Right cardiac atrium (tissue), 5 donors: Measurements from ENCODE around the gene TNFRSF1B. TPM values are rescaled to one million over a fixed set of nuclear protein-coding genes. Genes with fewer than 3 reads are reported as not detected.
A peak's percentile ranks its signal among the peaks of the same experiment; 100 is the strongest.

Experiments used
- ATAC-seq, 2 donors: fragments of 200-7000 bp; cut with Tn5 transposase; one replicate each; pipeline versions ENCODE4 v1.8.0 to v1.9.1; 2020; ENCODE audit warnings: moderate library complexity in 2 of 2, mild to moderate bottlenecking in 1 of 2
- DNase-seq, 3 donors: peaks; one replicate each; pipeline ENCODE4 v3.0.0-alpha.2; 2020
- H3K27ac ChIP-seq: one replicate; pipeline ENCODE4 v1.5.1; 2013; ENCODE audit warnings: mild to moderate bottlenecking, low read length, control low read depth, moderate library complexity
- H3K27me3 ChIP-seq: one replicate; pipeline ENCODE4 v1.6.1; 2013; ENCODE audit not compliant: control insufficient read depth, insufficient read depth
- H3K4me1 ChIP-seq: one replicate; pipeline ENCODE4 v1.6.1; 2013; ENCODE audit warnings: low read length; ENCODE audit not compliant: control insufficient read depth, insufficient read depth
- H3K4me3 ChIP-seq: one replicate; pipeline ENCODE4 v1.5.1; 2013; ENCODE audit warnings: low read length, control low read depth
- H3K9me3 ChIP-seq: one replicate; pipeline ENCODE4 v1.6.1; 2013; ENCODE audit warnings: low read length; ENCODE audit not compliant: control insufficient read depth
- WGBS: extraction: QIAGEN DNeasy Blood & Tissue Kit; methylation state at CpG from one replicate; pipeline ENCODE4 v1.1.7; 2013; 5-methylcytosine and 5-hydroxymethylcytosine counted together
- intact Hi-C, 4 donors: fragments of 100-400 bp; cut with DNase I; formaldehyde crosslinking; loops; one replicate each; pipeline versions ENCODE4 v1.11.0 to v1.14.0; 2022 to 2023
- polyA plus RNA-seq: library from polyadenylated mRNA; stranded (reverse); fragments of 200-250 nt; gene quantifications from one replicate; pipeline ENCODE4 v1.2.3, GENCODE V29; 2013
- total RNA-seq, 4 donors: library from RNA; stranded (reverse); fragmentation: NEBNext Ultra II Directional; extraction: Animal tissue kit (Norgen Biotek cat#: 25700); gene quantifications; one replicate each; pipeline ENCODE4 v1.2.1, GENCODE V29; 2021
- donor health status: healthy with polysubstance abuse.
- donor health status: DM: no; HTN: yes; CAD: no.
- donor health status: DM: no; HTN: no; CAD: no.
- donor health status: DM: no; HTN: yes; CAD: no; lungs with severe emphysema.
- donor health status: DM: yes; HTN: yes; CAD: no.

The TNFRSF1B gene
- total and polyA plus RNA-seq, 5 donors: 11.6 to 25.4 (median 18.5) TPM

DNA sequence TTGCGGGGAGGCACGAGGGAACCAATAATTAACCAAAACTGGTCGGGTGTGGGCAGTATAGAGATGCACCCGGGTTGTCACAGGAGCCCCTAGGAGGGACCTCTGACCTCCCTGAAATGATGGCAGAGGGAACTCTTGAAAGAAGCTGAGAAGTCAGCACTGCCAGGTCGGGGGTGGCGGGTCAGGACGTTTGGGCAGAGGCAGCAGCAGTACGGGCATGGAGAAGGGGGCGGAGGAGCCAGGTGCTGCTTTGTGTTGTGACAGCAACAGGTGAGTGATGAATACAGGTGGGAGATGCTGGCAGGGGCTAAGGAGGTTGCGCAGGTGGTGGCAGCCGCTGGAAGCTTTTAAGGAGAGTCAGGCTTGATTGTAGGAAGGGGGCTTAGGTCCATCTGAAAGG lies 11.7 kb downstream of the TNFRSF1B start:
- no peak for ATAC-seq

DNA sequence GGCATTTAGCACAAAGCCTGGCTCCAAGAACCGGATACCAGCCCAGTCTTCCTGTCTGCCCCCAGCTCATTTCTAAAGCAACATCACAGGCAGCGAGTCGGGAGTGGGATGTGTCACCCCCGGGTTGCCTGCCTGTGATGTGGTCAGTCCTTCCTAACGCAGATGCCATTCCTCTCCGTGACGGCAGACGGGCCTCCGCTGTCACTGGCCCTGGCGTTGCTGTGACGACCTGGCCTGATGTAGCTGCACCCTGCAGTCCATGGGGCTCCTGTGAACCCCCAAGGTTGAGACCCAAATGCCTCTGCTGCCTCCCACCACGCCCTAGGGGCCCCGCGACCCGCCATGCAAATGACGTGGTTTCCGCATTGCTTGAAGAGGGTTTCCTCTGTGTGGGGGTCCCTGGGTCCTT lies 12.3 kb downstream of the TNFRSF1B start:
- Histone ChIP-seq H3K4me1 (peaks cover 15% of the 10 kb centered on the region), H3K4me3 (no peak overlapping the region), H3K27ac (peak overlapping the region; percentile 6), H3K9me3 (no peaks in the 10 kb centered on the region), H3K27me3 (no peaks in the 10 kb centered on the region)
- peak in 1 of 2 donors; percentile 8 for ATAC-seq
- 55% methylated on average over 17 of the region's 17 CpGs for WGBS
- peak in 2 of 3 donors; percentile 40 to 67 for DNase-seq
- intact Hi-C loops: no loop called here

More for the DNA sequence above, 11.7 kb downstream of the TNFRSF1B start:
- H3K4me3 ChIP-seq: no peak overlapping the region
- 64% methylated on average over 11 of the region's 11 CpGs for WGBS
- DNase-seq: peak in 1 of 3 donors; percentile 50
- H3K27ac ChIP-seq: peak overlapping the region; percentile 10
- H3K9me3 ChIP-seq: no peaks in the 10 kb centered on the region
- H3K27me3 ChIP-seq: no peaks in the 10 kb centered on the region
- intact Hi-C loops: no loop called here
- peaks cover 18% of the 10 kb centered on the region for H3K4me1 ChIP-seq

DNA sequence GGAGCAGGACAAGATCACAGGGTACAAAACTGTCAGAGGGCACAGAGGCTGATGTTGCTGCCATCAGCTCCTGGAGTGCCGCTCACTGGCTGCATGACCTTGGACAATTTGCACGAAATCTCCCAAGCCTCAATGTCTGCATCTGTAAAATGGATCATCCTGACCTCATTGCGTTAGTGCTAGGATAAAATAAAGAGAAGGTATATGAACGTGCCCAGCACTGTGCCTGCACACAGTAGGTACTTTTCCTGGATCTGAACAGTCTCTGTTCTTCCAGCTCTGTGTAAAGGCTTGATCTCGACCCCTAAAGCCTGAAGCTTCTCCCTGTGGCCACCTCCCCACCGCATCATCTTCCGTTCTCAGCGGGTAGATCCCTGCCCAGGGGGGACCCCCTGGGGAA lies 12.9 kb downstream of the TNFRSF1B start:
- Histone ChIP-seq H3K9me3 (no peaks in the 10 kb centered on the region), H3K27me3 (no peaks in the 10 kb centered on the region), H3K4me1 (peaks cover 16% of the 10 kb centered on the region), H3K4me3 (no peak overlapping the region), H3K27ac (peak overlapping the region; percentile 31)
- ATAC-seq (no peak), DNase-seq (peak in 1 of 3 donors; percentile 28)
- WGBS: 90% methylated on average over 8 of the region's 8 CpGs
- intact Hi-C loops: no loop called here

DNA sequence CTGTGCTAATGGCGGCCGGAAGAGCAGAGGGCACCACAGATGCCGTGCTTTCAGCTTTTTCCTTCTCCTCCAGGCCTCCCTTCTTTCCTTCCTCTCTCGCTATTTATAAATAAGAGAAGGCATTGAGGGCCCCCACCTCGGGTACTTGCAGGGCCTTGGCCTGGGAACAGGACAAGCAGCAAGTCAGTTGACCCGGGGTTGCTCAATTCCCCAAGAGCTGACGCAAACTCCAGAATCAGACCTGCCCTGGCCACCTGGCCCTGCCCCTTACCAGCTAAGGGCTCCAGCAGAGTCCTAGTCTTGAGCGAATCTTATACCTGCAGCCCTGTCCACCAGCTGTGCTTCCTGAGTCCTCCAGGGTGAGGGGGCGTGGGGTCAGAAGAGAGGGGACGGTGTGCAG lies 13.5 kb downstream of the TNFRSF1B start:
- intact Hi-C loops: no loop called here
- 66% methylated on average over 10 of the region's 10 CpGs for WGBS
- no peaks in the 10 kb centered on the region for H3K27me3 ChIP-seq
- DNase-seq (peak; percentile 65 to 83 (median 79)), ATAC-seq (no peak)
- H3K27ac ChIP-seq: no peak overlapping the region
- H3K9me3 ChIP-seq: no peaks in the 10 kb centered on the region
- peaks cover 16% of the 10 kb centered on the region for H3K4me1 ChIP-seq
- no peak overlapping the region for H3K4me3 ChIP-seq

DNA sequence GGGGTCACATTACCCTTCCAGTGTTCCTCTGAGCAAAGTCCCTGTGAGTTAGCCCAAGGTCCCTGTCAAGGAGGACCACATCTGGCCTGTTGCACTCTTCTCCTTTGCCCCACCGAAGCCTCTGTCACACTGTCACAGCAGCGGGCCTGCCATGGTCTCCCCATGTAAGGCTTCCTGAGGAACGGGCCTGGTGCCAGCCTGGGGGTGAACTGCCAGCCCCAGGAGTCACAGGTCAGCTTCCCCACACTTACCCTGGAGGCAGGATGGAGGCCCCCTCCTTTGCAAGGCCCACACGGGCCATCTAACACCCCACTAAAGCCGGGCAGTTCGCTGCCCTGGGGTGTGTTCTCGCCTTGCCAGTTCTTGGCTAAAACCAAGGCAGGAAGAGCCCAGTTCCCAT lies 14.1 kb downstream of the TNFRSF1B start:
- Histone ChIP-seq H3K27me3 (no peaks in the 10 kb centered on the region), H3K9me3 (no peaks in the 10 kb centered on the region), H3K27ac (peak overlapping the region; percentile 40), H3K4me1 (peaks cover 18% of the 10 kb centered on the region), H3K4me3 (no peak overlapping the region)
- intact Hi-C loops: no loop called here
- WGBS: 78% methylated on average over 7 of the region's 7 CpGs
- DNase-seq (peak in 1 of 3 donors; percentile 59), ATAC-seq (no peak)

DNA sequence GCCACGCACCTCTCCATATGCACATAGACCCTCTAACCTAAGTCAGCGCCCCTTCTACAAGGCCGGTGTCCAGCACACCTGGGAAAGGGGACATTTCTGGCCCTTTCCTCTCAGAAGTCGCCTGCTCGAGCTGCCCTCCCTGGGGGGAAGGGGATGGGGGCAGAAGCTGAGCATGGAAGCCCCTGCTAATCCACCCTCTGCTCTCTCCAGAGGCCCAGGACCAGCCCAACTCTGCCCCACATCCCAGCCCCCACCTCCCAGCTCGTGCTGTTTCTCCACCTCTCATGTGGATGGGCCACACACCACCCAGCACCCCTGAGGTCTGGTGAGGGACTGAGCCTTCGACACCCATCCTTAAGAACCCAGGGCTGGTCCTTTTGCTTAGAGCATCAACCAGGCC lies 14.8 kb downstream of the TNFRSF1B start:
- Histone ChIP-seq H3K4me1 (peaks cover 25% of the 10 kb centered on the region), H3K9me3 (no peaks in the 10 kb centered on the region), H3K4me3 (no peak overlapping the region), H3K27me3 (no peaks in the 10 kb centered on the region), H3K27ac (peak overlapping the region; percentile 5)
- DNase-seq: no peak
- WGBS: 91% methylated on average over 7 of the region's 7 CpGs
- intact Hi-C loops: no loop called here
- ATAC-seq: no peak

DNA sequence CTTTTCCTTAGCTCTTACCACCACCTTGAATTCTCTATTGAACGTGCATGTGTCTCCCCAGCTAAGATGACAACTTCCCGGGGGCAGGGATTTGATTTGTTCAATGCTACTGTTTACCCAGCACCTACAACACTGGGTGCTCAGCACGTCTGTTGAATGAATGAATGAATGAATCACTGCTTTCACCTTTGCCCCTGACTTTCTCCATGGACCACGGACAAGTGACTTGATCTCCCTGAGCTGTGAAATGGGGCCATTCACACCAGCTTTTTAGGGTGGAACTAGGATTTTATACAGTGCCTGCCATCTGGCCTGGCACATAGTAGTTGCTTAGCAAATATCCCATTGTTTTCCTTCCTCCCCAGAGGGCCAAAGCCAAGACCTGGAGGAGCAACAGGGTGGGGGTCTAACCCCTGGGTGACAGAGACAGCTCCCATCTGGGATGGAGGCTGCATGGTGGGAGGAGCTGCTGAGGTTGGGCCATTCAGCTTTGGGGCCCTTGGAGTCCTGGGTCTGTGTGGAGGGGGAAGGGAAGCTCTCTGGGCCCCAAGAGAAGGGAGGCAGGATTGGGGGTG lies 15.7 kb downstream of the TNFRSF1B start:
- 61% methylated on average over 4 of the region's 4 CpGs for WGBS
- intact Hi-C loops: no loop called here

DNA sequence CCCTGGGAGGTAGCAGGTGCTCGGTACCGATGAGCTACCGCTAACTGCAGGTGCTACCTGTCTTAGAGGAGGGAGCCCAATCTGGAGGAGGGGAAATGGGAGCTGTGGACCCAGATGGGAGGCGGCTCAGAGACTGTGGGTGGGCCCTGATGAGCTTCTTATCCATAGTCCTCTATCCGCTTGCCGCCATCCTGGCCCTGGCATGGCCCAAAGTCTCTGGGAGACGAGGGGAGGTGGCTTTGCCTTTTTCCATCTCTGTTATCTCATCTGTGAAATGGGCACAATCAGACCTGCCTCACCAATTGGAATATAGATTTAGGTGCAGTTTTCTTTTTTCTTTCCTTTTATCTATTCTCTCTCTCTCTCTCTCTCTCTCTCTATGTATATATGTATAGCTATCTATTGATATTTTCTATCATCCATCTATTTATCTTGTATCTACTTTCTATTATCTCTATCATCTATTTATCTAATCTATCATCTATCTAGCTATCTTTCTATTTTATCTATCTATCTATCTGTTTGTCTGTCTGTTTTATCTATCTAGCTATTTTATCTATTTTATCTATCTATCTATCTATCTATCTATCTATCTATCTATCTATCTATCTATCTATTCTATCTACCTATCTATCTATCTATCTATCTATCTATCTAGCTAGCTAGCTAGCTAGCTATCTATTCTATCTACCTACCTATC lies 16.5 kb downstream of the TNFRSF1B start:
- intact Hi-C loops: no loop called here
- Histone ChIP-seq H3K4me1 (peaks cover 18% of the 10 kb centered on the region), H3K27ac (no peak overlapping the region), H3K9me3 (no peaks in the 10 kb centered on the region), H3K4me3 (no peak overlapping the region), H3K27me3 (no peaks in the 10 kb centered on the region)
- WGBS: 91% methylated on average over 7 of the region's 7 CpGs
- DNase-seq: peak in 1 of 3 donors; percentile 57
- no peak for ATAC-seq

More for the DNA sequence above, 15.7 kb downstream of the TNFRSF1B start:
- DNase-seq (peak in 1 of 3 donors; percentile 22), ATAC-seq (no peak)
- H3K27me3 ChIP-seq: no peaks in the 10 kb centered on the region
- H3K4me1 ChIP-seq: peaks cover 21% of the 10 kb centered on the region
- H3K4me3 ChIP-seq: no peak overlapping the region
- no peaks in the 10 kb centered on the region for H3K9me3 ChIP-seq
- H3K27ac ChIP-seq: no peak overlapping the region

DNA sequence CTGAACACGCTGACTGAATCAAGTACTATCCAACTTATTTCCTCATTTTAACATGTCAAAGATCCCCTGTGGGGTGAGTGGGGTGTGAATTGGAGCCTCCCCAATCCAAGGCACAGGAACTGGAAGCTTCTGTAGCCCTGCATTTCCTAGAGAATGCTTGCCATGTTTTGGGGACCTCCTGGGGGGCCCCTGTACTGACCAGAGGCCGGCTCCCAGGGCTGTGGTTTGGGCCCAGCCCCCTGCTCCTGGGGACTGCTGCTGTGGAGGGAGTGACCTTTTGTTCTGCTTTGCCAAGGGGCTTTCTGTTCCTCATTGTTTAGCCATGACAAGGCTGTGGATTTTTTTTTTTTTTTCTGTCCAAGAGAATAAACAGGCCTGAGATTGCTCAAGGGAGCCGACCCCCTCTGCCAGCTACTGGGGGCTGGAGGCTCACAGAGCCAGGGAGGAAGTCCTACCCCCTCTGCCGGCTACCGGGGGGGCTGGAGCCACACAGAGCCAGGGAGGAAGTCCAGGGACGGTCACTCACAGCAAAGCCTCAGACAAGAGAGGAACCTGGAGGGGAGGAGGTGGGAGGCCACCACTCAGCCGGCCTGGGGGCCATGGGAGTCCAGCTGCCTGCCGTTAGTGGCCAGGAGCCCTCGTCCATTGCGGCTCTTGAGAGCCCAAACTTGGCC lies 17.4 kb downstream of the TNFRSF1B start:
- DNase-seq (peak; percentile 91 to 95 (median 95)), ATAC-seq (peak; percentile 91 to 92)
- Histone ChIP-seq H3K4me3 (no peak overlapping the region), H3K27me3 (no peaks in the 10 kb centered on the region), H3K4me1 (peaks cover 15% of the 10 kb centered on the region), H3K9me3 (no peaks in the 10 kb centered on the region), H3K27ac (peak overlapping the region; percentile 81)
- WGBS: 16% methylated on average over 10 of the region's 10 CpGs
- intact Hi-C loops: no loop called here

DNA sequence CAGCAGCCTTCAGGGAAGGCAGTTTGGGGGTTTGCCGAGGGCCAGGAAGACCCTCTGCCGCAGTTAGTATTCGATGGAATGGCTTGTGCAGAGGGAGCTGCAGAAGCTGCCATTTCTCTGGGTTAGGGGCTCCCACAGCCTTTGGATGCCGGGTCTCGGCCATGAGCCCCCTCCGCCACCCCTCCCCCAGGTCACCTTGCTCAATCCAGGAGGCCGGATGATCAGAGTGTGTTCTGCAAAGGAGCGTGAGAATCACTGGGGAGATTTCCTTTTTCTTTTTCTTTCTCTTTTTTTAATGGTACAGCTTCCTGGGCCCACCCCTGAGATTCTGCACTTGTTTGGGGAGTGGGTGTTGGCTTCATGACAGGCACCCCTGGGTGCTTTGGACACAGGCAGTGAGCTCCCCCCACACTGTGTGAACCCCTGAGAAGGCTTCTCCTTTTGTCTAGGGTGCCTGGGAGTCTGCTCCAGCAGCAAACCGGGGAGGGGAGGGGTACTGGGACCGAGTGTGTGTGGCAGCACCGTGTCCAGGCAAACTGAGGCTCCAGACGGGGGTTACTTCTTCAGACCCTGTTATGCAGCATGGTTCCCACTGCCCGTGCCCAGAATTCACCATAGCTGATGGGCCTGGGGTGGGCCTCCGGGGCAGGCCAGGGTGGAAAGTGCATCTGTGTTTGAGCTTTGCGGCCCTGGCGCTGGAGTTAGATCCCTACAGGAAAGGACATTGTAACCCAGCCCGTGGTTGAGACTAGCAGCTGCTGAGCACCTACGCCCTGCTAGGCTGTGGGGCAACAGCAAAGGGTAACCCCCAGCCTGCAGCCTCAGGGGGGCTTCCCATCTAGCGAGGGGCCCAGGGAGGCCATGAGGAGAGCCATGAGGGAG lies 18.5 kb downstream of the TNFRSF1B start:
- Histone ChIP-seq H3K9me3 (no peaks in the 10 kb centered on the region), H3K4me1 (peaks cover 15% of the 10 kb centered on the region), H3K27ac (peak overlapping the region; percentile 62), H3K4me3 (no peak overlapping the region), H3K27me3 (no peaks in the 10 kb centered on the region)
- intact Hi-C loops: no loop called here
- WGBS: 53% methylated on average over 19 of the region's 19 CpGs
- peak in 2 of 3 donors; percentile 31 to 66 for DNase-seq
- ATAC-seq: peak; percentile 6 to 37
